Smooth muscle cell (in vitro differentiated cells): ENCODE measurements around the gene SNCA. TPM values are rescaled to one million over a fixed set of nuclear protein-coding genes. Genes with fewer than 3 reads are reported as not detected.
A peak's percentile ranks its signal among the peaks of the same experiment; 100 is the strongest.

Experiments used
- DNase-seq: peaks from one replicate; lab custom pipeline; 2025; ENCODE audit not compliant: unreplicated experiment; lab: John Stamatoyannopoulos, UW
- H2AFZ ChIP-seq: fragments of 200-600 bp; sonication (generic); 2 replicates; pipeline ENCODE4 v1.6.0; 2016; ENCODE audit warnings: antibody characterized with exemption, low read depth, mild to moderate bottlenecking
- H3F3A ChIP-seq: fragments of 200-600 bp; sonication (generic); 2 replicates; pipeline ENCODE4 v1.6.0; 2017; ENCODE audit warnings: antibody characterized with exemption, low read depth
- H3K27ac ChIP-seq: fragments of 200-600 bp; sonication (generic); 2 replicates; pipeline ENCODE4 v1.5.1; 2016; ENCODE audit warnings: low read depth, mild to moderate bottlenecking
- H3K27me3 ChIP-seq: fragments of 200-600 bp; sonication (generic); 2 replicates; pipeline ENCODE4 v1.6.1; 2016; ENCODE audit warnings: low read depth, mild to moderate bottlenecking
- H3K36me3 ChIP-seq: fragments of 200-600 bp; sonication (generic); 2 replicates; pipeline ENCODE4 v1.5.1; 2016; ENCODE audit warnings: low read depth
- H3K4me1 ChIP-seq: fragments of 200-600 bp; sonication (generic); 2 replicates; pipeline ENCODE4 v1.5.1; 2016; ENCODE audit warnings: low read depth
- H3K4me2 ChIP-seq: fragments of 200-600 bp; sonication (generic); 2 replicates; pipeline ENCODE4 v1.6.0; 2016; ENCODE audit warnings: mild to moderate bottlenecking
- H3K4me3 ChIP-seq: fragments of 200-600 bp; sonication (generic); 2 replicates; pipeline ENCODE4 v1.5.1; 2016; ENCODE audit warnings: mild to moderate bottlenecking
- H3K79me2 ChIP-seq: fragments of 200-600 bp; sonication (generic); 2 replicates; pipeline ENCODE4 v1.6.0; 2016; ENCODE audit warnings: low read depth, mild to moderate bottlenecking
- H3K9ac ChIP-seq: fragments of 200-600 bp; sonication (generic); 2 replicates; pipeline ENCODE4 v1.6.0; 2016; ENCODE audit warnings: low read depth
- H3K9me3 ChIP-seq: fragments of 200-600 bp; sonication (generic); replicated peaks from 2 replicates; pipeline ENCODE4 v1.5.1; 2016; ENCODE audit warnings: low read depth
- H4K20me1 ChIP-seq: fragments of 200-600 bp; sonication (generic); 2 replicates; pipeline ENCODE4 v1.6.0; 2016; ENCODE audit warnings: low read depth
- WGBS: methylation state at CpG from one replicate; pipeline ENCODE4 v1.1.7; 2016; ENCODE audit warnings: low lambda C conversion rate; 5-methylcytosine and 5-hydroxymethylcytosine counted together
- polyA plus RNA-seq: library from polyadenylated mRNA; unstranded; fragments of >200 nt; fragmentation: Nextera tagmentation; extraction: Ambion mirVana; gene quantifications from 2 replicates; pipeline ENCODE4 v1.2.1, GENCODE V29; 2016
- total RNA-seq: library from RNA; depleted of rRNA; stranded (reverse); fragments of >200 nt; gene quantifications from 2 replicates; pipeline ENCODE4 v1.2.3, GENCODE V29; 2014
- TF ChIP-seq, protein P1 (sequence below): fragments of 200-600 bp; sonication (generic); IDR thresholded peaks from 2 replicates; pipeline ENCODE4 v1.5.1; 2017; ENCODE audit warnings: borderline replicate concordance, mild to moderate bottlenecking, antibody characterized with exemption; ENCODE audit not compliant: insufficient read depth, poor library complexity, severe bottlenecking

Gene SNCA
- total and polyA plus RNA-seq, 2 experiments from 2014 or later = 0.22 to 3.2 TPM

DNA sequence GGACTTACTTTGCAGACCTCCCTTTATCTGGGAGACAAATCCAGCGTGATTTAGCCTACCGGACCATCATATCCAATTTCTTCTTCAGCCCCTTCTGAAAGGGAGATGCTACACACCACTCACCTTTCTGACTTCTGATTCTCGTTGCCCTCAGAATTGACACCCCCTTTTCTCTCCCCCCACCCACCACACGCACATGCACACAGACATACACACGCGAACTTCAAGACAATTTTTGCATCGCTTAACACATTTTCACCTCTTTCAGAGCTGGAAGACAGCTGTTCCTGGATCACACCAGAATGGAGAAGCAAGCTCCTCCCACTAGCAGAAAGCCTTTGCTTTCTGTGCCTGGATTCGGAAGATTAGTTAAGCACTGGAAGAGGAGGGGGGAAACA lies 1.0 kb upstream of the SNCA start:
- H4K20me1 ChIP-seq = no peaks in the 10 kb centered on the region
- no peak for DNase-seq
- H3K36me3 ChIP-seq = no peaks in the 10 kb centered on the region
- H2AFZ ChIP-seq = peak overlapping the region; percentile 98
- H3F3A ChIP-seq = no peaks in the 10 kb centered on the region
- H3K79me2 ChIP-seq = no peaks in the 10 kb centered on the region
- H3K4me2 ChIP-seq = peak overlapping the region; percentile 95
- H3K4me1 ChIP-seq = peaks cover 9% of the 10 kb centered on the region
- no peaks in the 10 kb centered on the region for H3K9me3 ChIP-seq
- no peak overlapping the region for H3K27ac ChIP-seq
- WGBS = 4% methylated on average over 8 of the region's 8 CpGs
- H3K9ac ChIP-seq = no peak overlapping the region
- H3K4me3 ChIP-seq = peak overlapping the region; percentile 72
- peaks cover 28% of the 10 kb centered on the region for H3K27me3 ChIP-seq
- TF ChIP-seq, protein P1, sequence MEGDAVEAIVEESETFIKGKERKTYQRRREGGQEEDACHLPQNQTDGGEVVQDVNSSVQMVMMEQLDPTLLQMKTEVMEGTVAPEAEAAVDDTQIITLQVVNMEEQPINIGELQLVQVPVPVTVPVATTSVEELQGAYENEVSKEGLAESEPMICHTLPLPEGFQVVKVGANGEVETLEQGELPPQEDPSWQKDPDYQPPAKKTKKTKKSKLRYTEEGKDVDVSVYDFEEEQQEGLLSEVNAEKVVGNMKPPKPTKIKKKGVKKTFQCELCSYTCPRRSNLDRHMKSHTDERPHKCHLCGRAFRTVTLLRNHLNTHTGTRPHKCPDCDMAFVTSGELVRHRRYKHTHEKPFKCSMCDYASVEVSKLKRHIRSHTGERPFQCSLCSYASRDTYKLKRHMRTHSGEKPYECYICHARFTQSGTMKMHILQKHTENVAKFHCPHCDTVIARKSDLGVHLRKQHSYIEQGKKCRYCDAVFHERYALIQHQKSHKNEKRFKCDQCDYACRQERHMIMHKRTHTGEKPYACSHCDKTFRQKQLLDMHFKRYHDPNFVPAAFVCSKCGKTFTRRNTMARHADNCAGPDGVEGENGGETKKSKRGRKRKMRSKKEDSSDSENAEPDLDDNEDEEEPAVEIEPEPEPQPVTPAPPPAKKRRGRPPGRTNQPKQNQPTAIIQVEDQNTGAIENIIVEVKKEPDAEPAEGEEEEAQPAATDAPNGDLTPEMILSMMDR = no peak

DNA sequence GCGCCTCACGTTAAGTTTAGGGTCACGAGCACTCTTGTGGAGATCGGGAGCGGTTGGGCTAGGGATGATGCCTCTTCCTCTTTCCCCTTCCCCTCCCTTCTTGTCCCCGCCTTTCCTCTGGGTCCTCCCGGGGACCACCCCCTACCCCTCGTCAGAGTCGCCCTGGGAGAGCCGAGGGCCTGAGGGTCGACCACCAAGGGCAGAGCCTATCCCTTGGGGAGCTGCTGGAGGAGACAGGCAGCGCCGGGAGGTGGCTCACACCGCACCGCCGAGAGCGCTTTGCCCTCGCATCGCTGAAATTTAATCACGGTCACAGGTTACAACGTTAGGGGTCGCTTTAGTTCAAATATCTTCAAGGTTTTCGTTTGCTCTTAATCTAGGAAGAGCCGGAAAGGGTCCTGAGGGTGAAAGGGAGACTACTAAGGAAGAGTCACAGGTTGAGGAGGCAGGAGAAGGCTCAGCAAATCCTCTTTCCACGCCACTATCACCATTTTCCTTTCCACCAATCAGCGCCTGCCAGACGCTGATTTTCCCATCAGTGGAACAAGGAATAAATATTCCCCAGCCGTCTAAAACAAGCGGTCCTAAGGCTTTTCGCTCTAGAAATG lies 528 bp upstream of the SNCA start:
- Histone ChIP-seq H3K27me3 (peaks cover 28% of the 10 kb centered on the region), H3K4me1 (peaks cover 9% of the 10 kb centered on the region), H3K79me2 (no peaks in the 10 kb centered on the region), H3K9me3 (no peaks in the 10 kb centered on the region), H2AFZ (peak overlapping the region; percentile 98), H3K36me3 (no peaks in the 10 kb centered on the region), H3K4me3 (peak overlapping the region; percentile 72), H3K27ac (no peak overlapping the region), H4K20me1 (no peaks in the 10 kb centered on the region), H3K4me2 (peak overlapping the region; percentile 95), H3K9ac (peak overlapping the region; percentile 23), H3F3A (no peaks in the 10 kb centered on the region)
- TF ChIP-seq, protein P1 = peak; percentile 5
- DNase-seq = peak; percentile 50
- 2% methylated on average over 24 of the region's 30 CpGs for WGBS

DNA sequence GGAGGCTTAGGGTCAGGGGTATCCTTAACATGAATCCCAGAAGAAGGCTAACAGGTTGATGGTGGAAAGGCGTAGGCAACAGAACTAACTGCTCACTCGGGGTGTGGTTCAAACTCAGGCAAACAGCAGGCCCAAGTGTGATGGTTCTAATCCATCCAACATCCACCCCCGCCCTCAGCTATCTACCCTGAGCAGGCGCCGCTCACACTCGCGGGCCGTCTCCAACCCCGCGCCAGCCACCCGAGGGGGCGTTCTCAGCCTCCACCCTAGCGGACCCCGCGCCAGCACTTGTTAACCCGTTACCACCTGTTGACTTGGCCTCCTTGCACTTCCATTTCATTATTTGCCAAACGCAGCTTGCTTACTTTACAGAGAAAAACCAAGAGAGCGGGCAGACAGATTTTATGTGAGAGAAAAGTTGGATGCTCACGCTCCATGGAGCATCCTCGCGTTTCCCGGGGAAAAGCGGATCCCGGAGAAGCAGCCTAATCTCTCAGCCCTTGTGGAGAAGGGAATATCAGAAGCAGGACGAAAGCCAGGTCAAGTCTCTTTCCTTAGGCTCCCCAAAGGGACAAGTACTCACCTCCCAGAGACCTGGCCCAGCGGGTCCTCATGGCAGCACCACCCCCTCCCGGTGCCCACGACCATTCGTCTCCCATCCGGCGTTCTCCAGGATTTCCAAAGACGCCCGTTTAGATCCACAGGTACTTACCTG lies 773 bp downstream of the SNCA start:
- H3K27ac ChIP-seq = no peak overlapping the region
- H4K20me1 ChIP-seq = no peaks in the 10 kb centered on the region
- no peaks in the 10 kb centered on the region for H3F3A ChIP-seq
- H3K9me3 ChIP-seq = no peaks in the 10 kb centered on the region
- H3K36me3 ChIP-seq = no peaks in the 10 kb centered on the region
- H3K4me1 ChIP-seq = peaks cover 9% of the 10 kb centered on the region
- TF ChIP-seq, protein P1 = no peak
- WGBS = 9% methylated on average over 33 of the region's 33 CpGs
- H3K79me2 ChIP-seq = no peaks in the 10 kb centered on the region
- no peak for DNase-seq
- H3K27me3 ChIP-seq = peaks cover 22% of the 10 kb centered on the region
- H2AFZ ChIP-seq = peak overlapping the region; percentile 98
- peak overlapping the region; percentile 95 for H3K4me2 ChIP-seq
- peak overlapping the region; percentile 72 for H3K4me3 ChIP-seq
- H3K9ac ChIP-seq = no peak overlapping the region

DNA sequence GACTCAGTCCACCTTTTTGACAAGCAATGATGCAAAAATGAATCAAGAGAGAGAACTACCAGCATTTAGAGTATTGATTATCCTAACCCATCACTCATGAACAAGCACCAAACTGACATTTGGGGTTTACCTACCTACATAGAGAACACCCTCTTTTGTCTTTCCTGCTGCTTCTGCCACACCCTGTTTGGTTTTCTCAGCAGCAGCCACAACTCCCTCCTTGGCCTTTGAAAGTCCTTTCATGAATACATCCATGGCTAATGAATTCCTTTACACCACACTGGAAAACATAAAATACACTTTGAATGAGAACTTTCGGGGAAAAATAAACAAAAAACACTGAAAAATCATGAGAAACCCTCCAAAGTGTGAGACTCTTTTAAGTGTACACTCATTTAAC lies 1.5 kb downstream of the SNCA start:
- H3K4me2 ChIP-seq = no peak overlapping the region
- 85% methylated on average over 1 of the region's 1 CpG for WGBS

More for the DNA sequence above, 1.5 kb downstream of the SNCA start:
- H3K36me3 ChIP-seq = no peaks in the 10 kb centered on the region
- TF ChIP-seq, protein P1 = no peak
- H3K9me3 ChIP-seq = no peaks in the 10 kb centered on the region
- peaks cover 9% of the 10 kb centered on the region for H3K4me1 ChIP-seq
- H3K9ac ChIP-seq = no peak overlapping the region
- H3K27ac ChIP-seq = no peak overlapping the region
- no peak overlapping the region for H3K4me3 ChIP-seq
- no peaks in the 10 kb centered on the region for H3F3A ChIP-seq
- no peaks in the 10 kb centered on the region for H4K20me1 ChIP-seq
- DNase-seq = no peak
- H2AFZ ChIP-seq = no peak overlapping the region
- H3K79me2 ChIP-seq = no peaks in the 10 kb centered on the region
- H3K27me3 ChIP-seq = peaks cover 22% of the 10 kb centered on the region
